CD4-positive, alpha-beta T cell (primary cell): ENCODE measurements around the gene ZNF133. TPM values are rescaled to one million over a fixed set of nuclear protein-coding genes. Genes with fewer than 3 reads are reported as not detected.

Experiments
- ATAC-seq: fragments of 200-7000 bp; cut with Tn5 transposase; one replicate; pipeline ENCODE4 v1.10.0; 2022; ENCODE audit warnings: mild to moderate bottlenecking; ENCODE audit not compliant: poor library complexity
- CTCF ChIA-PET: fragments of 350-600 bp; sonication (Branson Sonifier 250); formaldehyde crosslinking; loops from one replicate; lab custom pipeline; 2021; ENCODE audit warnings: antibody characterized with exemption, inconsistent platforms; lab: Charles Lee
- POLR2A ChIA-PET: fragments of 350-600 bp; sonication (Branson Sonifier 250); formaldehyde crosslinking; loops from one replicate; lab custom pipeline; 2021; ENCODE audit warnings: antibody characterized with exemption, inconsistent platforms; lab: Charles Lee
- DNase-seq, 14 experiments: peaks; one replicate each; pipeline ENCODE4 v3.0.0-alpha.2; 2013 to 2020; ENCODE audit warnings: mixed read lengths in 2 of 14
- H3K27ac ChIP-seq, 2 donors: one replicate each; pipeline versions ENCODE4 v1.5.1 to v1.7.0; 2013; ENCODE audit warnings: low read length in 2 of 2, low read depth in 1 of 2, mild to moderate bottlenecking in 1 of 2
- H3K27me3 ChIP-seq, 2 experiments: 1 replicate in 1 of 2; 2 replicates in 1 of 2; pipeline versions ENCODE4 v1.6.1 to v1.7.0; 2013; ENCODE audit warnings: low read length in 2 of 2, control low read depth in 1 of 2, mild to moderate bottlenecking in 1 of 2, moderate library complexity in 1 of 2; ENCODE audit not compliant: insufficient read depth in 2 of 2, control insufficient read depth in 1 of 2
- H3K36me3 ChIP-seq: one replicate; pipeline ENCODE4 v1.6.1; 2013; ENCODE audit warnings: low read length, control low read depth; ENCODE audit not compliant: insufficient read depth
- H3K4me1 ChIP-seq: one replicate; pipeline ENCODE4 v1.6.1; 2013; ENCODE audit warnings: low read length, control low read depth; ENCODE audit not compliant: insufficient read depth
- H3K4me3 ChIP-seq: one replicate; pipeline ENCODE4 v1.5.1; 2013; ENCODE audit warnings: mild to moderate bottlenecking, low read length, moderate library complexity
- H3K9me3 ChIP-seq, 2 experiments: 1 replicate in 1 of 2; 2 replicates in 1 of 2; pipeline versions ENCODE4 v1.6.1 to v1.7.0; 2013; ENCODE audit warnings: low read length in 2 of 2, mild to moderate bottlenecking in 2 of 2, control low read depth in 1 of 2, moderate library complexity in 1 of 2; ENCODE audit not compliant: control insufficient read depth in 1 of 2, insufficient read depth in 1 of 2
- H3K27ac Mint-ChIP-seq: one replicate; pipeline ENCODE4 v1.8.0; 2020; ENCODE audit warnings: mixed read lengths
- H3K27me3 Mint-ChIP-seq: one replicate; pipeline ENCODE4 v1.8.0; 2021; ENCODE audit warnings: mixed read lengths
- H3K36me3 Mint-ChIP-seq: one replicate; pipeline ENCODE4 v1.8.0; 2021; ENCODE audit warnings: low read depth, mixed read lengths
- H3K4me1 Mint-ChIP-seq: one replicate; pipeline ENCODE4 v1.8.0; 2021; ENCODE audit warnings: low read depth, mixed read lengths
- H3K4me3 Mint-ChIP-seq: one replicate; pipeline ENCODE4 v1.8.0; 2020; ENCODE audit warnings: mild to moderate bottlenecking, mixed read lengths
- H3K9me3 Mint-ChIP-seq: one replicate; pipeline ENCODE4 v1.8.0; 2020; ENCODE audit warnings: mixed read lengths
- intact Hi-C, 2 experiments: fragments of 100-400 bp; cut with DNase I in 1 of 2; cut with micrococcal nuclease in 1 of 2; formaldehyde crosslinking; loops; one replicate each; pipeline versions ENCODE4 v1.15.1 to v1.9.0; 2023 to 2025; cut with DNase I, micrococcal nuclease
- total RNA-seq, 174 experiments: library from RNA in 2 of 174; stranded (reverse) in 2 of 174; gene quantifications; one replicate each; pipeline ENCODE4 v1.2.3 and lab custom pipeline; 2021 to 2026
- TF ChIP-seq, protein P1 (sequence below): fragments of 200-600 bp; IDR thresholded peaks from one replicate; pipeline ENCODE4 v1.8.0; 2022; ENCODE audit warnings: antibody characterized with exemption, mild to moderate bottlenecking

ZNF133 gene
- total RNA-seq, 2 experiments from 2014 or later = 3.3 to 4.1 TPM

DNA sequence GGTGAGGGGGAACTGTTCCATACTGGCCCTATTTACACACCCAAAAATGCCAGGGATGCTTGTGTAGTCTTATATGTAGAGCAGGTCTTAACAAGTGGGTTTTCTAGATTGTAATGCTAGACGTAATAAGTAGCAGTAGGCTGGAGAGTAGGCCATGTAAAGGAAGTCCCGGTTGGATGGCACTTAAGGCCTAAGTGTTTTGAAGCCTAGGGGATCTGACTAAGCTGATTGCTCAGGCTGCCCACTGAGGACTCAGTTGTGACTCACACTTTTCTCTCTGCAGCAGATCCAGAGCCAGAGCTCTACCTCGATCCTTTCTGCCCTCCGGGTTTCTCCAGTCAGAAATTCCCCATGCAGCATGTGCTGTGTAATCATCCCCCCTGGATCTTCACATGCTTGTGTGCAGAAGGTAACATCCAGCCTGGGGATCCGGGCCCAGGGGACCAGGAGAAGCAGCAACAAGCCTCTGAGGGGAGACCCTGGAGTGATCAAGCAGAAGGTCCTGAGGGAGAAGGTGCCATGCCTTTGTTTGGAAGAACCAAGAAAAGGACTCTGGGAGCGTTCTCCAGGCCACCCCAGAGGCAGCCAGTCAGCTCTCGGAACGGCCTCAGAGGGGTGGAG is 26.6 kb downstream of the ZNF133 start:
- no peaks in the 10 kb centered on the region for H3K4me1 Mint-ChIP-seq
- peaks cover 22% of the 10 kb centered on the region for H3K36me3 ChIP-seq

DNA sequence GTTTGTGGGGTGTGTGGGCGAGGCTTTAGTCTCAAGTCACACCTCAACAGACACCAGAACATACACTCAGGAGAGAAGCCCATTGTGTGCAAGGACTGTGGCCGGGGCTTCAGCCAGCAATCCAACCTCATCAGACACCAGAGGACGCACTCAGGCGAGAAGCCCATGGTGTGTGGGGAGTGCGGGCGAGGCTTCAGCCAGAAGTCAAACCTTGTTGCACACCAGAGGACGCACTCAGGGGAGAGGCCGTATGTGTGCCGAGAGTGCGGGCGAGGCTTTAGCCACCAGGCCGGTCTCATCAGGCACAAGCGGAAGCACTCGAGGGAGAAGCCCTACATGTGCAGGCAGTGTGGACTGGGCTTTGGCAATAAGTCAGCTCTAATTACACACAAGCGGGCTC is 27.8 kb downstream of the ZNF133 start:
- ATAC-seq (no peak), DNase-seq (no peak)
- peaks cover 0 to 10% of the 10 kb centered on the region in 2 experiments for H3K9me3 ChIP-seq
- no peaks in the 10 kb centered on the region for H3K4me1 ChIP-seq
- H3K4me1 Mint-ChIP-seq = no peaks in the 10 kb centered on the region
- no peaks in the 10 kb centered on the region for H3K27me3 Mint-ChIP-seq
- H3K27me3 ChIP-seq = no peaks in the 10 kb centered on the region
- ChIA-PET CTCF (no interaction called here), POLR2A (no interaction called here)
- H3K27ac ChIP-seq = no peak overlapping the region
- no peak overlapping the region for H3K27ac Mint-ChIP-seq
- intact Hi-C loops = no loop called here
- TF ChIP-seq, protein P1, sequence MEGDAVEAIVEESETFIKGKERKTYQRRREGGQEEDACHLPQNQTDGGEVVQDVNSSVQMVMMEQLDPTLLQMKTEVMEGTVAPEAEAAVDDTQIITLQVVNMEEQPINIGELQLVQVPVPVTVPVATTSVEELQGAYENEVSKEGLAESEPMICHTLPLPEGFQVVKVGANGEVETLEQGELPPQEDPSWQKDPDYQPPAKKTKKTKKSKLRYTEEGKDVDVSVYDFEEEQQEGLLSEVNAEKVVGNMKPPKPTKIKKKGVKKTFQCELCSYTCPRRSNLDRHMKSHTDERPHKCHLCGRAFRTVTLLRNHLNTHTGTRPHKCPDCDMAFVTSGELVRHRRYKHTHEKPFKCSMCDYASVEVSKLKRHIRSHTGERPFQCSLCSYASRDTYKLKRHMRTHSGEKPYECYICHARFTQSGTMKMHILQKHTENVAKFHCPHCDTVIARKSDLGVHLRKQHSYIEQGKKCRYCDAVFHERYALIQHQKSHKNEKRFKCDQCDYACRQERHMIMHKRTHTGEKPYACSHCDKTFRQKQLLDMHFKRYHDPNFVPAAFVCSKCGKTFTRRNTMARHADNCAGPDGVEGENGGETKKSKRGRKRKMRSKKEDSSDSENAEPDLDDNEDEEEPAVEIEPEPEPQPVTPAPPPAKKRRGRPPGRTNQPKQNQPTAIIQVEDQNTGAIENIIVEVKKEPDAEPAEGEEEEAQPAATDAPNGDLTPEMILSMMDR = no peak
- H3K9me3 Mint-ChIP-seq = no peaks in the 10 kb centered on the region
- no peak overlapping the region for H3K4me3 ChIP-seq
- H3K4me3 Mint-ChIP-seq = no peak overlapping the region
- peaks cover 60% of the 10 kb centered on the region for H3K36me3 Mint-ChIP-seq
- peaks cover 21% of the 10 kb centered on the region for H3K36me3 ChIP-seq

More for the DNA sequence above, 26.6 kb downstream of the ZNF133 start:
- POLR2A ChIA-PET = no interaction called here
- ATAC-seq (no peak), DNase-seq (no peak)
- Mint-ChIP-seq H3K9me3 (no peaks in the 10 kb centered on the region), H3K27ac (no peak overlapping the region), H3K36me3 (peaks cover 65% of the 10 kb centered on the region), H3K4me3 (no peak overlapping the region), H3K27me3 (no peaks in the 10 kb centered on the region)
- CTCF ChIA-PET = no interaction called here
- TF ChIP-seq, protein P1 = no peak
- H3K27ac ChIP-seq = no peak overlapping the region
- intact Hi-C loops = no loop called here
- H3K4me1 ChIP-seq = no peaks in the 10 kb centered on the region
- peaks cover 0 to 10% of the 10 kb centered on the region in 2 experiments for H3K9me3 ChIP-seq
- H3K27me3 ChIP-seq = no peaks in the 10 kb centered on the region
- no peak overlapping the region for H3K4me3 ChIP-seq

DNA sequence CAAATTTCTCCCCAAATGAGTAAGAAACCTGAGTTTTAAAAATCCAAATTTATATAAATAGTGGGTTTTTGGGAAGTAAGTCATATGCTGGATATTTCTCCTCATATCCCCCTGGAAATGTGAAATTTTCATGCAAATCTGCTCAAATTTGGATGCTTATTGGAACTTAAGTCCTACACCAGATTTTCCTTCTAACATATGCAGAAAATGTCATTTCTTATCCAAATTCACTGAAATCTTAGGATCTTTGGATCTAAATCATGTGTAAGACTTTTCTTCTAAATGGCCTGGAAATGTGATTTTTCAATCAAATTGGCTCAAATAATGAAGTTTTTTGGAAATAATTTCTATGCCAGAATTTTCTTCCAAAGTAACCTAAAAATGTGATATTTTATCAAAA is 33.0 kb downstream of the ZNF133 start:
- peaks cover 0 to 9% of the 10 kb centered on the region in 2 experiments for H3K9me3 ChIP-seq
- H3K27ac Mint-ChIP-seq = no peak overlapping the region
- peaks cover 6% of the 10 kb centered on the region for H3K36me3 ChIP-seq
- POLR2A ChIA-PET = no interaction called here
- DNase-seq (no peak), ATAC-seq (no peak)
- TF ChIP-seq, protein P1 = no peak
- no peak overlapping the region for H3K4me3 Mint-ChIP-seq
- H3K27me3 Mint-ChIP-seq = no peaks in the 10 kb centered on the region
- peaks cover 30% of the 10 kb centered on the region for H3K36me3 Mint-ChIP-seq
- H3K27me3 ChIP-seq = no peaks in the 10 kb centered on the region
- no peaks in the 10 kb centered on the region for H3K9me3 Mint-ChIP-seq
- no peaks in the 10 kb centered on the region for H3K4me1 Mint-ChIP-seq
- CTCF ChIA-PET = no interaction called here
- no peak overlapping the region for H3K27ac ChIP-seq
- no peak overlapping the region for H3K4me3 ChIP-seq
- intact Hi-C loops = no loop called here
- H3K4me1 ChIP-seq = no peaks in the 10 kb centered on the region
